ENCODE data around the gene MARVELD1.
A peak's percentile ranks its signal among the peaks of the same experiment; 100 is the strongest.

DNA sequence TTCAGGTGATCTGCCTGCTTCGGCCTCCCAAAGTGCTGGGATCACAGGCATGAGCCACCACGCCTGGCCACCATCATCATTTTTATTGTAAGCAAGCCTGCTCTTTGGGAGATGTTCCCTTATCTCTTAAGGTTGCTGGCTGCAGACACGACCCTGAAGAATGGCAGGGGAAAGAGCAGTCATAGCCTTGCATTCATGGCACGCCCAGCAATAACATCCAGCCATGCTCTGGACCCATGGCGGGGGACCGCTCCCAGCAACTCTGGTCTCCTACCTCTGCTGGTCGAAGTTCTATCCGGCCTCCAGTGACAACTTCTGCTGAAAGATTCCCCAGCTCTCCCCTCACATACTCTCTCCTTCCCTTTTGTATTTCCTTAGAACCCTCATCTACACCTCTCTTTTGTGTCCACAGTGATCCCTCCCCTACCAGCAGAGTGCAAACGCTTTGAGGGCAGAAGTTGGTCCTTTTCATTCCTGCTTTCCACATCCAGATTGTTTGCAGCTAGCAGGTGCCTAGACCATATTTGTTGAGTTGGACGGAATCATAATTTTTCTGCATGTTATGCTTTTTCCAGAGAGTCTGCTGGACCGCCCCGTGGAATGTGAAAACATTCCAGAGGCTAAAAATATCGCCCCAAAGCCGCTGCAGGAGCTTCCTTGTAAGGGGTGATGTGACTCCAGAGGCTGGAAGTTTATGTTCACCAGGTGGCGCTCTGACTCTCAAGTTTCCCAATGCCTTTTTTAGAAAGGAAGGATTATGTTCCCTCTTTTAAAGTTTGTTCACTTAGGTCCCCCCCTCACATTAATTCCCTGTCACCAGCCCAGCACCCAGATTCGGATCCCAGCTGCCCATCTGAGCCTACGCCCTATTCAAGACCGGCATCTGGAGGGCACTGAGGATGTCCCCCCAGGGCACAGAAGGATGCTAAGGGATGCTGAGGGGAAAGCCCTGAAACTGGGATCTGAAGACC, 4.3 kb upstream of the MARVELD1 start:
- TF ChIP-seq, protein P1, sequence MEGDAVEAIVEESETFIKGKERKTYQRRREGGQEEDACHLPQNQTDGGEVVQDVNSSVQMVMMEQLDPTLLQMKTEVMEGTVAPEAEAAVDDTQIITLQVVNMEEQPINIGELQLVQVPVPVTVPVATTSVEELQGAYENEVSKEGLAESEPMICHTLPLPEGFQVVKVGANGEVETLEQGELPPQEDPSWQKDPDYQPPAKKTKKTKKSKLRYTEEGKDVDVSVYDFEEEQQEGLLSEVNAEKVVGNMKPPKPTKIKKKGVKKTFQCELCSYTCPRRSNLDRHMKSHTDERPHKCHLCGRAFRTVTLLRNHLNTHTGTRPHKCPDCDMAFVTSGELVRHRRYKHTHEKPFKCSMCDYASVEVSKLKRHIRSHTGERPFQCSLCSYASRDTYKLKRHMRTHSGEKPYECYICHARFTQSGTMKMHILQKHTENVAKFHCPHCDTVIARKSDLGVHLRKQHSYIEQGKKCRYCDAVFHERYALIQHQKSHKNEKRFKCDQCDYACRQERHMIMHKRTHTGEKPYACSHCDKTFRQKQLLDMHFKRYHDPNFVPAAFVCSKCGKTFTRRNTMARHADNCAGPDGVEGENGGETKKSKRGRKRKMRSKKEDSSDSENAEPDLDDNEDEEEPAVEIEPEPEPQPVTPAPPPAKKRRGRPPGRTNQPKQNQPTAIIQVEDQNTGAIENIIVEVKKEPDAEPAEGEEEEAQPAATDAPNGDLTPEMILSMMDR (IDR thresholded peaks at IDR 0.05), result peak in 5 of 7 experiments; percentile 22 to 65 (median 43)
- TF ChIP-seq EP300 (IDR thresholded peaks at IDR 0.05), result no peak

All from stomach (tissue), 4 donors.